Endodermal cell (in vitro differentiated cells): ENCODE data around the gene FAM227B. TPM values are rescaled to one million over a fixed set of nuclear protein-coding genes. Genes with fewer than 3 reads are reported as not detected.

Source experiments
- DNase-seq: peaks from one replicate; pipeline ENCODE4 v3.0.0-alpha.2; 2017
- H3K27ac ChIP-seq: 2 replicates; pipeline ENCODE4 v1.5.1; 2013; ENCODE audit warnings: mild to moderate bottlenecking, low read depth, low read length, moderate library complexity
- H3K27me3 ChIP-seq: 2 replicates; pipeline ENCODE4 v1.6.1; 2013; ENCODE audit warnings: mild to moderate bottlenecking, low read length, moderate library complexity; ENCODE audit not compliant: insufficient read depth, control insufficient read depth, poor library complexity, severe bottlenecking
- H3K36me3 ChIP-seq: 2 replicates; pipeline ENCODE4 v1.7.0; 2013; ENCODE audit warnings: mild to moderate bottlenecking, low read length, moderate library complexity; ENCODE audit not compliant: control insufficient read depth, insufficient read depth
- H3K4me1 ChIP-seq: one replicate; pipeline ENCODE4 v1.7.0; 2013; ENCODE audit warnings: low read length; ENCODE audit not compliant: control insufficient read depth, insufficient read depth
- H3K4me3 ChIP-seq: 2 replicates; pipeline ENCODE4 v1.5.1; 2013; ENCODE audit warnings: mild to moderate bottlenecking, low read length, moderate library complexity
- H3K9ac ChIP-seq: 2 replicates; pipeline ENCODE4 v1.6.1; 2013; ENCODE audit warnings: mild to moderate bottlenecking, low read length, moderate library complexity; ENCODE audit not compliant: poor library complexity, severe bottlenecking; ENCODE audit errors: extremely low read depth
- H3K9me3 ChIP-seq: 2 replicates; pipeline ENCODE4 v1.6.1; 2013; ENCODE audit warnings: mild to moderate bottlenecking, low read length, moderate library complexity; ENCODE audit not compliant: control insufficient read depth
- H3K27ac Mint-ChIP-seq: 2 replicates; pipeline ENCODE4 v1.8.0; 2020; ENCODE audit warnings: mixed read lengths
- H3K27me3 Mint-ChIP-seq: 2 replicates; pipeline ENCODE4 v1.8.0; 2021; ENCODE audit warnings: mild to moderate bottlenecking, mixed read lengths; ENCODE audit not compliant: insufficient read depth
- H3K36me3 Mint-ChIP-seq: 2 replicates; pipeline ENCODE4 v1.8.0; 2020; ENCODE audit warnings: low read depth, mixed read lengths
- H3K4me1 Mint-ChIP-seq: 2 replicates; pipeline ENCODE4 v1.8.0; 2020; ENCODE audit warnings: mixed read lengths
- H3K4me3 Mint-ChIP-seq: 2 replicates; pipeline ENCODE4 v1.8.0; 2020; ENCODE audit warnings: mild to moderate bottlenecking, moderate library complexity, mixed read lengths
- H3K9me3 Mint-ChIP-seq: 2 replicates; pipeline ENCODE4 v1.8.0; 2020; ENCODE audit warnings: mild to moderate bottlenecking, mixed read lengths
- WGBS, 2 experiments: methylation state at CpG; one replicate each; pipeline versions ENCODE4 v1.1.5 to v1.1.7; 2013; ENCODE audit warnings: missing lambda C conversion rate in 2 of 2, mixed read lengths in 1 of 2; ENCODE audit not compliant: insufficient coverage in 1 of 2, insufficient read length in 1 of 2; 5-methylcytosine and 5-hydroxymethylcytosine counted together
- total RNA-seq, 2 donors: library from RNA; stranded (reverse); fragmentation: NEBNext Ultra II Directional in 1 of 2; extraction: Animal tissue kit (Norgen Biotek cat#: 25700) in 1 of 2; gene quantifications; 2 replicates in 1 of 2; 3 replicates in 1 of 2; pipeline ENCODE4 v1.2.1, GENCODE V29; 2021
- TF ChIP-seq, protein P1 (sequence below): fragments of 200-600 bp; sonication (generic); conservative IDR thresholded peaks from 2 replicates; pipeline ENCODE4 v1.5.0; 2021; ENCODE audit warnings: antibody characterized with exemption, mild to moderate bottlenecking

Gene FAM227B
- total RNA-seq, 2 donors from 2014 or later: 7.5 to 8.5 TPM

GRCh38 chr15:49380912-49381311, 239.7 kb downstream of the FAM227B start:
- no peaks in the 10 kb centered on the region for H3K9me3 Mint-ChIP-seq
- WGBS, 2 experiments: 66 to 80% methylated on average over 3 to 5 of the region's 5 CpGs
- H3K4me1 Mint-ChIP-seq: peaks cover 29% of the 10 kb centered on the region

GRCh38 chr15:49379996-49380395, 240.6 kb downstream of the FAM227B start:
- Histone ChIP-seq H3K9ac (no peak overlapping the region), H3K9me3 (no peaks in the 10 kb centered on the region), H3K4me1 (peaks cover 6% of the 10 kb centered on the region), H3K4me3 (no peak overlapping the region), H3K36me3 (no peaks in the 10 kb centered on the region), H3K27ac (no peak overlapping the region), H3K27me3 (no peaks in the 10 kb centered on the region)
- TF ChIP-seq, protein P1, sequence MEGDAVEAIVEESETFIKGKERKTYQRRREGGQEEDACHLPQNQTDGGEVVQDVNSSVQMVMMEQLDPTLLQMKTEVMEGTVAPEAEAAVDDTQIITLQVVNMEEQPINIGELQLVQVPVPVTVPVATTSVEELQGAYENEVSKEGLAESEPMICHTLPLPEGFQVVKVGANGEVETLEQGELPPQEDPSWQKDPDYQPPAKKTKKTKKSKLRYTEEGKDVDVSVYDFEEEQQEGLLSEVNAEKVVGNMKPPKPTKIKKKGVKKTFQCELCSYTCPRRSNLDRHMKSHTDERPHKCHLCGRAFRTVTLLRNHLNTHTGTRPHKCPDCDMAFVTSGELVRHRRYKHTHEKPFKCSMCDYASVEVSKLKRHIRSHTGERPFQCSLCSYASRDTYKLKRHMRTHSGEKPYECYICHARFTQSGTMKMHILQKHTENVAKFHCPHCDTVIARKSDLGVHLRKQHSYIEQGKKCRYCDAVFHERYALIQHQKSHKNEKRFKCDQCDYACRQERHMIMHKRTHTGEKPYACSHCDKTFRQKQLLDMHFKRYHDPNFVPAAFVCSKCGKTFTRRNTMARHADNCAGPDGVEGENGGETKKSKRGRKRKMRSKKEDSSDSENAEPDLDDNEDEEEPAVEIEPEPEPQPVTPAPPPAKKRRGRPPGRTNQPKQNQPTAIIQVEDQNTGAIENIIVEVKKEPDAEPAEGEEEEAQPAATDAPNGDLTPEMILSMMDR: no peak
- DNase-seq: no peak
- no peaks in the 10 kb centered on the region for H3K36me3 Mint-ChIP-seq
- no peak overlapping the region for H3K4me3 Mint-ChIP-seq
- peaks cover 27% of the 10 kb centered on the region for H3K4me1 Mint-ChIP-seq
- H3K27ac Mint-ChIP-seq: no peak overlapping the region
- 94 to 100% methylated on average over 2 to 4 of the region's 4 CpGs for WGBS, 2 experiments
- no peaks in the 10 kb centered on the region for H3K27me3 Mint-ChIP-seq
- H3K9me3 Mint-ChIP-seq: no peaks in the 10 kb centered on the region

More at GRCh38 chr15:49380912-49381311, 239.7 kb downstream of the FAM227B start:
- H3K36me3 Mint-ChIP-seq: no peaks in the 10 kb centered on the region
- H3K4me3 ChIP-seq: no peak overlapping the region
- H3K9ac ChIP-seq: no peak overlapping the region
- no peaks in the 10 kb centered on the region for H3K36me3 ChIP-seq
- peak; percentile 72 for DNase-seq
- peaks cover 6% of the 10 kb centered on the region for H3K4me1 ChIP-seq
- TF ChIP-seq, protein P1: no peak
- H3K27ac Mint-ChIP-seq: no peak overlapping the region
- H3K9me3 ChIP-seq: no peaks in the 10 kb centered on the region
- no peaks in the 10 kb centered on the region for H3K27me3 Mint-ChIP-seq
- H3K27me3 ChIP-seq: no peaks in the 10 kb centered on the region
- H3K4me3 Mint-ChIP-seq: no peak overlapping the region
- no peak overlapping the region for H3K27ac ChIP-seq

- Histone ChIP-seq H3K9ac (no peak overlapping the region), H3K27ac (no peak overlapping the region), H3K36me3 (no peaks in the 10 kb centered on the region), H3K9me3 (no peaks in the 10 kb centered on the region), H3K4me3 (no peak overlapping the region), H3K4me1 (peaks cover 6% of the 10 kb centered on the region), H3K27me3 (no peaks in the 10 kb centered on the region)
- no peaks in the 10 kb centered on the region for H3K36me3 Mint-ChIP-seq
- DNase-seq: no peak
- no peaks in the 10 kb centered on the region for H3K27me3 Mint-ChIP-seq
- no peaks in the 10 kb centered on the region for H3K9me3 Mint-ChIP-seq
- peaks cover 7% of the 10 kb centered on the region for H3K4me1 Mint-ChIP-seq
- no peak overlapping the region for H3K4me3 Mint-ChIP-seq
- 23 to 25% methylated on average over 1 of the region's 1 CpG for WGBS, 2 experiments
- H3K27ac Mint-ChIP-seq: no peak overlapping the region
- TF ChIP-seq, protein P1: no peak
Observed at GRCh38 chr15:49372366-49372765, 248.3 kb downstream of the FAM227B start.
